Activated T-cell treated with anti-CD3 and anti-CD28 coated beads, Interleukin-2, amount 50 U/mL, for 4 hours (primary cell): Measurements from ENCODE around the gene PNPLA3. TPM values are rescaled to one million over a fixed set of nuclear protein-coding genes. Genes with fewer than 3 reads are reported as not detected.
"Not testable (repeated sequence)": the region's sequence is repeated elsewhere in the genome, so short reads cannot be mapped to it uniquely, and the experiment has no call there.

Experiments
- ATAC-seq, 2 donors: fragments of 200-7000 bp; cut with Tn5 transposase; one replicate each; pipeline ENCODE4 v1.10.0; 2021
- DNase-seq: peaks from one replicate; pipeline ENCODE4 v3.0.0-alpha.2; 2020
- H3K27me3 Mint-ChIP-seq: one replicate; pipeline ENCODE4 v1.8.0; 2021; ENCODE audit warnings: low read depth, mixed read lengths
- H3K36me3 Mint-ChIP-seq: one replicate; pipeline ENCODE4 v1.8.0; 2022; ENCODE audit warnings: mixed read lengths; ENCODE audit not compliant: insufficient read depth
- H3K4me1 Mint-ChIP-seq: one replicate; pipeline ENCODE4 v1.8.0; 2021; ENCODE audit warnings: low read depth, mixed read lengths
- H3K4me3 Mint-ChIP-seq: one replicate; pipeline ENCODE4 v1.8.0; 2021; ENCODE audit warnings: mild to moderate bottlenecking, moderate library complexity, mixed read lengths
- H3K9me3 Mint-ChIP-seq: one replicate; pipeline ENCODE4 v1.8.0; 2021; ENCODE audit warnings: mixed read lengths
- total RNA-seq, 3 donors: library from RNA; stranded (reverse); gene quantifications; one replicate each; pipeline ENCODE4 v1.2.1, GENCODE V29; 2021

The PNPLA3 gene
- total RNA-seq, 3 donors from 2014 or later, result 0.30 TPM; not detected in 2

DNA sequence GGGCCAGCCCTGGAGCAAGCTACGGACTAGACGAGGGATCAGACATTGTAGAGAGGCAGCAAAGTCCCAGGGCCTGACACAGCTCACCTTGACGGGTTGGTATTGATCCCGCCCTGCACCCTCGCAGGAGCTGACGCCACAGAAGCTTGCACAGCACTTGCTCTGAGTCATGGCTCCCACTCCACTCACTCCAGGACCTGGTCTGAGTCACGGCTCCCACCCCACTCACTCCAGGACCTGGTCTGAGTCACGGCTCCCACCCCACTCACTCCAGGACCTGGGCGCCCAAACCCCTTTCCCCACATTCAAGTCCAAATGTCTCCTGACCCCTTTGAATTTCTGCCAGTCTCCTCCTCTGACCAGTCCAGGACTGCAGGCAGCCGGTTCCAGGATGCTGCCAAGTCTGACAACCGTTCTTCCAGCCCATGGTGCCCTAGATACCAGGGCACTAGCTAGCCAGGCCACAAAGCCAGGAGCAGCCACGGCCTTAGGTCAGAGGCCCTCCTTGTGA lies 25.8 kb upstream of the PNPLA3 start:
- H3K4me3 Mint-ChIP-seq, result no peak overlapping the region
- no peaks in the 10 kb centered on the region for H3K9me3 Mint-ChIP-seq
- no peaks in the 10 kb centered on the region for H3K36me3 Mint-ChIP-seq
- H3K4me1 Mint-ChIP-seq, result no peaks in the 10 kb centered on the region
- peaks cover 18% of the 10 kb centered on the region for H3K27me3 Mint-ChIP-seq
- DNase-seq, result no peak
- ATAC-seq, result peak in 1 of 2 donors; percentile 63

DNA sequence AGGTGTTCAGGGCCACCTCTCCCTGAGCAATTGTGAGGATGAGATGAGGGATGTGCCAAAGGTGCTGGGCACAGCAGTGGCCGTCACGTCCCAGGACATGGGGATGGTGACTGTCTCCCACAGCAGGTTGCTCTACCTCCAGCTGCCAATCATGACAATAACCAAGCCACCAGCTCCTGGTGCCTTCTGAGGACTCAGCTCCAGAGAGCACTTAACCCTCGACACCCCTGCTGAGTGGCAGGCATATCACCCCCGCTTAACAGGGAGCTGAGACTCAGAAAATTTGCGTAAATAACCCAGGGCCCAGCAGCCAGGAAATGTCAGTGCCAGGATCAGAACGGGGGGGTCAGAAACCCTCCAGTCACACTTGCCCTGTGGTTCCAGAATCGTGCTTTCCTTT lies 23.4 kb upstream of the PNPLA3 start:
- peaks cover 16% of the 10 kb centered on the region for H3K27me3 Mint-ChIP-seq
- DNase-seq (no peak), ATAC-seq (no peak)
- H3K4me1 Mint-ChIP-seq, result no peaks in the 10 kb centered on the region
- no peaks in the 10 kb centered on the region for H3K9me3 Mint-ChIP-seq
- no peak overlapping the region for H3K4me3 Mint-ChIP-seq
- H3K36me3 Mint-ChIP-seq, result no peaks in the 10 kb centered on the region

DNA sequence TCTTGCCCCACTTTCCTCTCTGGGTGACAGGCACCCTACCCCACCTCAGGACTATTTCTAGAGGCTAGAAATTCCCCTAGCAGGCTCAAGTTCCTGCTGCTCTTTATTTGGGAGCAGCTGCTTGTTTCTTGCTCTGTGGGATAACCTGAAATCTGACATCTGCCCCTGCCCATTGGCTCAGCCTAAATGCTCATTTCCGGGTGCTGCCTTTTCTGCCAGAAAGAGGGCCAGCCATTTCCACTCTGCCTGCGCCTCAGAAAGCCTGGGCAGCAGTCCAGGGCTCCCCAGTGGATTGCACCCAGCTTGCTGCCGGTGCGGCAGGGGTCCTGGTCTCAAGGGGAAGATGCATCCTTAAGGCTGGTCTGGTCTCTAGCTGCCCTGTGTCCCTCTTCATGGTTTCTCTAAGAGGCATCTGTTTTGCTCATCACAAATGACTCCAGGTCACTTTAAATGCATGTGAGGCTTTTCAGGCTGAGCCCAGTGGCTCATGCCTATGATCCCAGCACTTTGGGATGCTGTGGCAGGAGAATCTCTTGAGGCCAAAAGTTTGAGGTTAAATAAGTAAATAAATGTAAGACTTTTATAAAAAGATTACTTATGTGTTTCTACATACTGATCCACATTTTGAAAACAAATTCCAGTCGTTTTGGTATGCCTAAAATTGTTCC lies 21.5 kb upstream of the PNPLA3 start:
- no peaks in the 10 kb centered on the region for H3K4me1 Mint-ChIP-seq
- H3K4me3 Mint-ChIP-seq, result no peak overlapping the region
- no peak for DNase-seq
- no peak for ATAC-seq
- no peaks in the 10 kb centered on the region for H3K36me3 Mint-ChIP-seq
- H3K27me3 Mint-ChIP-seq, result peaks cover 17% of the 10 kb centered on the region
- no peaks in the 10 kb centered on the region for H3K9me3 Mint-ChIP-seq

DNA sequence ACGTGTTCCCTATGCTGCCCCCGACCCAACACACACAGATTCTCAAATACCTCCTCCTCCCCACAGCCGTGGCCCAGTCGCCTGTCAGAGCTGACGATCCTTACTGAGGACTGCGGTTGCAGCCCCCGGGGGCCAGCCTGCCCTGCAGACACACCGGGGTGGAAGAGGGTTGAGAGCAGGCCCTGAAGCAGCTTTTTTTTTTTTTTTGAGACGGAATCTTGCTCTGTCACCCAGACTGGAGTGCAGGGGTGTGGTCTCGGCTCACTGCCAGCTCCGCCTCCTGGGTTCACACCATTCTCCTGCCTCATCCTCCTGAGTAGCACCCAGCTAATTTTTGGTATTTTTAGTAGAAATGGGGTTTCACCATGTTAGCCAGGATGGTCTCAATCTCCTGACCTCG lies 20.6 kb upstream of the PNPLA3 start:
- H3K36me3 Mint-ChIP-seq, H3K4me1 Mint-ChIP-seq, ATAC-seq, H3K9me3 Mint-ChIP-seq, H3K4me3 Mint-ChIP-seq, DNase-seq: not testable (repeated sequence)
- H3K27me3 Mint-ChIP-seq, result peaks cover 20% of the 10 kb centered on the region

DNA sequence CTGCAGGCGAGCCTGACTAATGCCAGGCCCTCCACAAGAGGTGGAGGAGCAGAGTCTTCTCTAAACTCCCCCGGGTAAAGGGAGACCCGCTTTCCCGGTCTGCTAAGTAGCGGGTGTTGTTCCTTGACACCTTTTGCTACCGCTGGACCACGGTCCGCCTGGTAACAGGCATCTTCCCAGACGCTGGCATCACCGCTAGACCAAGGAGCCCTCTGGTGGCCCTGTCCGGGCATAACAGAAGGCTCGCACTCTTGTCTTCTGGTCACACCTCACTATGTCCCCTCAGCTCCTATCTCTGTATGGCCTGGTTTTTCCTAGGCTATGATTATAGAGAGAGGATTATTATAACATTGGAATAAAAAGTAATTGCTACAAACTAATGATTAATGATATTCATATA lies 19.2 kb upstream of the PNPLA3 start:
- not testable (repeated sequence) for H3K36me3 Mint-ChIP-seq, H3K9me3 Mint-ChIP-seq, H3K4me1 Mint-ChIP-seq, ATAC-seq, H3K4me3 Mint-ChIP-seq, DNase-seq
- peaks cover 20% of the 10 kb centered on the region for H3K27me3 Mint-ChIP-seq

DNA sequence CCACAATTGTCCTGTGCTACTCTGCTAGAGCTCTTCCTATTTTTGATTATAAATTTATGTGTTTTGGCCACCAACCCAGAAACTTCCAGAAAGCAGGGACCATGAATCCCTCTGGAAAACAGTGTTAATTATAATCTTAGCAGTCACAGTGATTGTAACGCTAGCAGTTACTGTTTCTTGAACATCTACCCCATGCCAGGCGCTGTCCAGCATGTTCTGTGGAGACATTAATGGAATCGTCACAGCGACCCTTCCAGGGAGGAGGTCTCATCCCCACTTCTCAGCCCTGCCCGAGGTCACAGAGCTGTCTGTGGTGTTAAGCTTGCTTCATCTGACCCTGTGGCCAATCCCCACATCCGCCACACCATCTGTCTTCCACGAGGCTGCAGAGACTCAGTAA lies 17.9 kb upstream of the PNPLA3 start:
- H3K9me3 Mint-ChIP-seq, result no peaks in the 10 kb centered on the region
- no peaks in the 10 kb centered on the region for H3K36me3 Mint-ChIP-seq
- H3K4me3 Mint-ChIP-seq, result no peak overlapping the region
- H3K4me1 Mint-ChIP-seq, result no peaks in the 10 kb centered on the region
- DNase-seq (no peak), ATAC-seq (no peak)
- H3K27me3 Mint-ChIP-seq, result peaks cover 25% of the 10 kb centered on the region

DNA sequence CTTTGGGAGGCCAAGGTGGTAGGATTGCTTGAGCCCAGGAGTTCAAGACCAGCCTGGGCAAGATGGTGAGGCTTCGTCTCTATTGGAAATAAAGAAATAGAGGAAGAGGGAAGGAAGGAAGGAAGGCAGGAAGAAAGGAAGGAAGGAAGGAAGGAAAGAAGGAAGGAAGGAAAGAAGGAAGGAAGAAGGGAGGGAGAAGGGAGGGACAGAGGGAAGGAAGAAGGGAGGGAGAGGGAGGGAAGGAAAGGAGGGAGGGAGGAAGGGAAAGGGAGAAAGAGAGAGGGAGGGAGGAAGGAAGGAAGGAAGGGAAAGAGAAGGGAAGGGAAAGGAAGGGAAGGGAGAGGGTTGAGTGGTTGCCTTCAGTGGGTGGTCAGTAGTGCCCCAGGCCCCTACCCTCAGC lies 13.9 kb upstream of the PNPLA3 start:
- no peaks in the 10 kb centered on the region for H3K36me3 Mint-ChIP-seq
- no peak overlapping the region for H3K4me3 Mint-ChIP-seq
- DNase-seq (no peak), ATAC-seq (no peak)
- H3K27me3 Mint-ChIP-seq, result peaks cover 33% of the 10 kb centered on the region
- no peaks in the 10 kb centered on the region for H3K4me1 Mint-ChIP-seq
- no peaks in the 10 kb centered on the region for H3K9me3 Mint-ChIP-seq

DNA sequence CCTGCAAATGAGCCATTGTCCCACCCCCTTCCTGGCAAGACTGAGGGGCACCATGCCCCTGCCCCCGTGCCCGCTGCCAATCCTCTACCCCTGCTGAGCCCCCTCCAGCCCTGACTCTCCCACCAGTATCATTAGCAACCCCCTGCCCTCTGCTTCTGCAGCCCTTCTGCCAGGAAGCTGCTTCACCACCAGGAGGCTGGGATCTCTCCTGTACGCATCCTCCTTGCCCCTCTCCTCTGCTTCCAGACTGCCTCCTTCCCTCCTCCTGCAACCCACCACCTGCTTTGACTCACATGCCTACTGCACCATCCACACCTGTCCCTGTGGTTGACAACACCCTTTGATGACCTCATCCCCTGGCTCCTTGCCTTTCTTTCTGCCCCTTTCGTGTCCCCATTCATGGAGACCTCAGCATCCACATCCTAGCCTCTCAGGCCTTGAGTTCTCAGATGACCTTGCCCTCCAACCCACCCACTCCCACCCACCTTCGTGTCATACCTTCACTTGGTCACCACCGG lies 13.4 kb upstream of the PNPLA3 start:
- no peak for ATAC-seq
- H3K9me3 Mint-ChIP-seq, result no peaks in the 10 kb centered on the region
- H3K4me1 Mint-ChIP-seq, result no peaks in the 10 kb centered on the region
- DNase-seq, result no peak
- no peak overlapping the region for H3K4me3 Mint-ChIP-seq
- H3K36me3 Mint-ChIP-seq, result no peaks in the 10 kb centered on the region
- peaks cover 33% of the 10 kb centered on the region for H3K27me3 Mint-ChIP-seq

DNA sequence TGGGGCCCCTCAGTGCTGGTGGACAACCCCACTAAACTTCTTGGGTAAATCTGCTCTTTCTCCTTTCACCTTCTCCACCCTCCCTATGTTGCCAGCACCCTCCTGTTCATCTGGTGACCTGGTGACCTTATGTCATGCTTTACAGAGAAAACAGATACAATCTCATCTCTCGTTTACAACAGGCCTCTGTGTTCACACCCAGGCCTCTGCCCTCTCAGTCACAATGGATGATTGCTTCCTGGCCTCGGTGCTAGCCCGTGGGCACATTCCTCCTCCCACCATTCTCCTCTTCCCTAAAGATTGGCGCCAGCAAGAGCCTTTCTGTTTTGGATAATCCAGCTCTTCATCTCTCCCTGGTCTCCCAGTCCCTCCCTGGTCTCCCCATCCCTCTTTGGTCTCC lies 12.3 kb upstream of the PNPLA3 start:
- H3K27me3 Mint-ChIP-seq, result peaks cover 26% of the 10 kb centered on the region
- no peak for ATAC-seq
- H3K4me3 Mint-ChIP-seq, result no peak overlapping the region
- DNase-seq, result no peak
- H3K4me1 Mint-ChIP-seq, result no peaks in the 10 kb centered on the region
- no peaks in the 10 kb centered on the region for H3K36me3 Mint-ChIP-seq
- H3K9me3 Mint-ChIP-seq, result no peaks in the 10 kb centered on the region

DNA sequence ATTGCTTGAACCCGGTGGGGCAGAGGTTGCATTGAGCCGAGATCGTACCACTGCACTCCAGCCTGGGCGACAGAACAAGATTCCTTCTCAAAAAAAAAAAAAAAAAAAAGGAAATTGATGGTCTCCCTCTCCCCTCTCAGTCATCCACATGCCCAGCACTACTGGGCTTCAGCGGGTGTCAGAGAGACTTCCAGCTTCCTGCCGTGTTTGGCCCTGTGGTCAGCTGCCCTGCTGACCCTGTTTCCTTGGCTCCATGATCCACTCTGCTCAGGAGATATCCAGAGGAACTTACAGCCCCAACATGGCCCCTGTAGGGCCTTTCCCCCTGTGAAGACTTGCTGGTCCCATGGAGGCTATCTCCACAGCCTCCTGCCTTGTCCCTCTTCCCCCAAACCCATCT lies 6.1 kb upstream of the PNPLA3 start:
- no peaks in the 10 kb centered on the region for H3K36me3 Mint-ChIP-seq
- H3K4me1 Mint-ChIP-seq, result no peaks in the 10 kb centered on the region
- DNase-seq (no peak), ATAC-seq (no peak)
- H3K9me3 Mint-ChIP-seq, result no peaks in the 10 kb centered on the region
- H3K27me3 Mint-ChIP-seq, result peaks cover 24% of the 10 kb centered on the region
- H3K4me3 Mint-ChIP-seq, result no peak overlapping the region

DNA sequence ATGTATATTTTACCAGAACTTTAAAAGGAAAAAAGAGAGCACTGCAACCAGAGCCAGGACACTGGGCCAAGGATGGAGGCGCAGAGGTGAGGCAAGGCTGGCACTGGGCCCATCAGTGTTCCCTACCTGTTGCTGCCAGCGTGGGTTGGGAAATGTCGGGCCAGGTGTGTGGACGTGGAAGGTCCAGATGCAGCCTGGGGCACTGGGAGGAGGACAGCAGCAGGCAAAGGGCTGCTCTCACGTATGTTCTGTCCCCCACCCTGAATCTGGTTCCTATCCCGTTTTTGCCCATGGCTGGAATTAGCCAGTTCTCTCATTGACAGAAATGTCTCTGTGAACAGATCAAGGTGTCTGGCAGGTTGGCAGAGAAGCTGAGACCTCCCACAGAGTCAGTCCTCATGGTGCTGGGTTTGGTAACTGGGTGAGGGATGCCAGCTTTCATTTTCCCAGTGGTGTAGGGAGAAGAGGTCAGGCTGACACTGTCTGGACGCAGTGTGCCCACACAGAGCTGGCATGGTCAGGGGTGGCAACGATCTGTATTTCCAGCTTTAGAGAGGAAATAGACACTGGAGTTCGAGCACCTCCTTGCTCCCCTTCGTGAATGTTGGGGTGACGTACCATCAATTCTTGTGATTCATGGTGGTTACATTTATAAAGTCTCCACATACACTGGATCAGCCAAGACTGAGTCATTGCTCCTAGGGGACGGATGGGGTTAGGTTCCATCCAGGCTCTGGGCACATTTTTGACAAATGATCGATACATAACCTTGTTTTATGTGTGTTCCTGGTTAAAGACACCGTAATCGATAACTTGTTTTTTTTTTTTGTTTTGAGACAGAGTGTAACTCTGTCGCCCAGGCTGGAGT lies 4.3 kb upstream of the PNPLA3 start:
- Mint-ChIP-seq H3K27me3 (peaks cover 21% of the 10 kb centered on the region), H3K36me3 (no peaks in the 10 kb centered on the region), H3K4me1 (peaks cover 3% of the 10 kb centered on the region), H3K9me3 (no peaks in the 10 kb centered on the region), H3K4me3 (no peak overlapping the region)
- ATAC-seq (no peak), DNase-seq (no peak)

DNA sequence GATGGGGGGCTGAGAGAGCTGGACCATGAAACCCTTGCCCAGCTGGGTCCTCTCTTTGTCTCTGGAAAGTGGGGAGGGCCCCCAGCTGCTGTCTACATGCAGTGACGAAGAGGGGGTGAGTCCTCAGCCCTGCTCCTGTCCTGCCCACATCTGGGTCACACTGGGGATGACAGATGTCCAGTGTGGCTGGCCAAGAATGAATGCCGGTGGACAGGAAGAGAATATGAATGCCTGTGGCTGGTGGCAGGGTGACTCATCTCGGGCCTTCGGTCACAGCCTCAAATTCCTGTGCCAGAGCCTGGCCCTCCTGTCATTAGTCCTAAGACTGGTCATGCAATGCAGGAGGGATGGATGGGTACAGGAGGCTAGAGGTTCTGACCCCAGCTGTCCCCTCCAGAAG lies 2.2 kb upstream of the PNPLA3 start:
- H3K27me3 Mint-ChIP-seq, result peaks cover 30% of the 10 kb centered on the region

DNA sequence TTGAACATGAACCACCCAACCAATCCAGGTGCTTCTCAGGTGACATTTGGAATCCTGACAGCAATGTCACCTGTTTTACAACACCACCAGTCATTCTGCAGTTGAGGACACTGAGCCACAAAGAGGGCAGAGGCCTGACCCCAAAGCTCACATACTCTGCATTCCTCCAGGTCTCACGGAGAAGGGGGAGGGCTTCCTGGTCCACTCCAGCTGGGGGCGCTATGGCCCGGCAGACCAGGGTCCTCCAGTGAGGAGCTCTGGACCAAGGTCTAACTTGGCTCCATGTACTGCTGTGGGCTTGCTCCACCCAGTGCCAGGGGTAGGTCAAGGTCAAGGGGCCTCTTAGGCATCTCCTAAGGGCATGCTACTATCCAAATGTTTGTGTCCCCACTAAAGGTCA lies 1.5 kb upstream of the PNPLA3 start:
- H3K9me3 Mint-ChIP-seq, result no peaks in the 10 kb centered on the region
- DNase-seq (no peak), ATAC-seq (no peak)
- peaks cover 5% of the 10 kb centered on the region for H3K4me1 Mint-ChIP-seq
- H3K36me3 Mint-ChIP-seq, result no peaks in the 10 kb centered on the region
- peaks cover 26% of the 10 kb centered on the region for H3K27me3 Mint-ChIP-seq
- no peak overlapping the region for H3K4me3 Mint-ChIP-seq

More for the DNA sequence above, 2.2 kb upstream of the PNPLA3 start:
- Mint-ChIP-seq H3K4me3 (no peak overlapping the region), H3K36me3 (no peaks in the 10 kb centered on the region), H3K9me3 (no peaks in the 10 kb centered on the region), H3K4me1 (peaks cover 5% of the 10 kb centered on the region)
- no peak for ATAC-seq
- no peak for DNase-seq

DNA sequence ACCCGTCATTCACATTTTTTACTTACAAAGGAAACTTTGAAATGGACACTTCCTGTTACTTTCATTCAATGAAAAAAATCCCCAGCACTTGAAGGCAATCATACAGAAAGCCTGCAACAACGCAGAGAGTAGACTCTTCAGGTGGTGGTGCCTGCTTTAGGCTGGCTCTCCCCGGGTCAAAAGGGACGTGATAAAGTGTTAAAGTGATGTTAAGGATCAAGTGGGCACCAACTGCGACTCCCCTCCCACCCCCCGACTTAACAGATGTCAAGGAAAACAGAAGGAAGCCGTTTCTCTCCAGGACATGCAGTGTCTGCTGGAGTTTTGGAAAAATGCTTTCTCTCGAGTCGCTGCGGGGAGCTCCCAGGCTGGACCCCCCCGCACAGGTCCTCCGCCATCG lies 414 bp upstream of the PNPLA3 start:
- ATAC-seq (peak; percentile 19 to 30), DNase-seq (no peak)
- peak overlapping the region; percentile 76 for H3K4me3 Mint-ChIP-seq
- H3K27me3 Mint-ChIP-seq, result peaks cover 20% of the 10 kb centered on the region
- H3K36me3 Mint-ChIP-seq, result no peaks in the 10 kb centered on the region
- H3K9me3 Mint-ChIP-seq, result no peaks in the 10 kb centered on the region
- peaks cover 5% of the 10 kb centered on the region for H3K4me1 Mint-ChIP-seq

DNA sequence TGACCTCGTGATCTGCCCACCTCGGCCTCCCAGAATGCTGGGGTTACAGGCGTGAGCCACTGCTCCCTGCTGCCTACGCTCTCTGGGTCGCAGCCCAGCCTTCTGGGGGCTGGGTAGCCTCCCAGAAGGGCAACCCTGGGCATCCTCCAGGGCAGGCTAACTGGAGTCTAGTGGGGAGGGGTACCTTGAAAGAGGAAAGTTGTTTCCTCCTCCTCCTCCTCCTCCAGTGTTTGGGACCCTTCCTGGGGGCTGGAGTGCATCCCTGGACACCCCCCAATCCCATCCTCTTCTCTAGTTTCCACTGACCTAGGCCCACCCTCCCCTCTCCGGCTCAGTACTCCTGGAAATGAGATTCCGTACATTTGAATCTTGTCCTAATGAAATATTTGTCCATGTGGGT lies 1.3 kb downstream of the PNPLA3 start:
- peaks cover 5% of the 10 kb centered on the region for H3K4me1 Mint-ChIP-seq
- DNase-seq (no peak), ATAC-seq (no peak)
- H3K9me3 Mint-ChIP-seq, result no peaks in the 10 kb centered on the region
- peak overlapping the region; percentile 67 for H3K4me3 Mint-ChIP-seq
- peaks cover 23% of the 10 kb centered on the region for H3K27me3 Mint-ChIP-seq
- H3K36me3 Mint-ChIP-seq, result no peaks in the 10 kb centered on the region
